ENCODE measurements around the gene PPM1J. TPM values are rescaled to one million over a fixed set of nuclear protein-coding genes. Genes with fewer than 3 reads are reported as not detected.

Gene PPM1J
- total and polyA plus RNA-seq, 2 experiments from 2014 or later: 0.54 to 1.5 TPM

- in situ Hi-C loops (cut with MboI): no loop called here
- Histone ChIP-seq H2AFZ (no peak overlapping the region), H3K9me3 (ENCODE audit: low read depth) (no peaks in the 10 kb centered on the region), H3K27me3 (replicated peaks; ENCODE audit: insufficient read depth) (no peaks in the 10 kb centered on the region), H3K36me3 (ENCODE audit: low read depth) (peaks cover 12% of the 10 kb centered on the region; the same call in 1 of the 2 replicates), H3F3A (ENCODE audit: insufficient read depth) (peaks cover 26% of the 10 kb centered on the region), H3K9ac (no peak overlapping the region), H3K79me2 (ENCODE audit: insufficient read depth) (peaks cover 35% of the 10 kb centered on the region), H3K27ac (no peak overlapping the region), H4K20me1 (ENCODE audit: insufficient read depth) (no peaks in the 10 kb centered on the region), H3K4me1 (ENCODE audit: insufficient read depth) (peaks cover 13% of the 10 kb centered on the region), H3K4me3 (no peak overlapping the region), H3K4me2 (ENCODE audit: unreplicated experiment) (no peak overlapping the region), H3K9me2 (ENCODE audit: insufficient read depth) (no peaks in the 10 kb centered on the region)
- no peak for TF ChIP-seq EZH2phosphoT487 (IDR thresholded peaks at IDR 0.05; ENCODE audit: insufficient read depth, low read depth)
- no peak for TF ChIP-seq EZH2 (IDR thresholded peaks at IDR 0.05; ENCODE audit: insufficient read depth, poor library complexity, severe bottlenecking)
- DNase-seq: no peak
- 99 to 100% methylated on average over 3 of the region's 3 CpGs for WGBS, 2 experiments (ENCODE audit: low coverage in 1 of 2, low lambda C conversion rate in 2 of 2, missing lambda C conversion rate in 2 of 2)
These were observed 38.6 kb downstream of the PPM1J start for GRCh38 chr1:112676543-112676942.

GRCh38 chr1:112675728-112676381 lies 39.3 kb downstream of the PPM1J start:
- DNase-seq: no peak
- Histone ChIP-seq H3K79me2 (ENCODE audit: insufficient read depth) (peaks cover 31% of the 10 kb centered on the region), H3K27me3 (replicated peaks; ENCODE audit: insufficient read depth) (no peaks in the 10 kb centered on the region), H4K20me1 (ENCODE audit: insufficient read depth) (no peaks in the 10 kb centered on the region), H3K4me1 (ENCODE audit: insufficient read depth) (peaks cover 13% of the 10 kb centered on the region), H3K4me3 (peak overlapping the region; percentile 84), H3K27ac (peak overlapping the region; percentile 74), H2AFZ (peak overlapping the region; percentile 90), H3K4me2 (ENCODE audit: unreplicated experiment) (peak overlapping the region; percentile 98), H3K9me3 (ENCODE audit: low read depth) (no peaks in the 10 kb centered on the region), H3K9ac (peak overlapping the region; percentile 91), H3K36me3 (ENCODE audit: low read depth) (peaks cover 17% of the 10 kb centered on the region), H3K9me2 (ENCODE audit: insufficient read depth) (no peaks in the 10 kb centered on the region), H3F3A (ENCODE audit: insufficient read depth) (peaks cover 30% of the 10 kb centered on the region)
- WGBS, 2 experiments (ENCODE audit: low coverage in 1 of 2, low lambda C conversion rate in 2 of 2, missing lambda C conversion rate in 2 of 2): 40 to 44% methylated on average over 7 of the region's 7 CpGs
- no peak for TF ChIP-seq EZH2phosphoT487 (IDR thresholded peaks at IDR 0.05; ENCODE audit: insufficient read depth, low read depth)
- no peak for TF ChIP-seq EZH2 (IDR thresholded peaks at IDR 0.05; ENCODE audit: insufficient read depth, poor library complexity, severe bottlenecking)
- in situ Hi-C loops (cut with MboI): no loop called here

GRCh38 chr1:112674986-112675727 lies 40.0 kb downstream of the PPM1J start:
- H3K4me2 ChIP-seq (ENCODE audit: unreplicated experiment): peak overlapping the region; percentile 98
- peak overlapping the region; percentile 90 for H2AFZ ChIP-seq
- H4K20me1 ChIP-seq (ENCODE audit: insufficient read depth): no peaks in the 10 kb centered on the region
- H3K36me3 ChIP-seq (ENCODE audit: low read depth): peaks cover 23% of the 10 kb centered on the region
- no peaks in the 10 kb centered on the region for H3K27me3 ChIP-seq (replicated peaks; ENCODE audit: insufficient read depth)
- peak overlapping the region; percentile 91 for H3K9ac ChIP-seq
- H3K4me3 ChIP-seq: peak overlapping the region; percentile 84
- peaks cover 13% of the 10 kb centered on the region for H3K4me1 ChIP-seq (ENCODE audit: insufficient read depth)
- H3K9me2 ChIP-seq (ENCODE audit: insufficient read depth): no peaks in the 10 kb centered on the region
- in situ Hi-C loops (cut with MboI): no loop called here
- TF ChIP-seq EZH2phosphoT487 (IDR thresholded peaks at IDR 0.05; ENCODE audit: insufficient read depth, low read depth) (no peak), EZH2 (IDR thresholded peaks at IDR 0.05; ENCODE audit: insufficient read depth, poor library complexity, severe bottlenecking) (no peak)
- H3F3A ChIP-seq (ENCODE audit: insufficient read depth): peaks cover 34% of the 10 kb centered on the region
- DNase-seq: peak; percentile 73
- H3K27ac ChIP-seq: peak overlapping the region; percentile 74
- 2% methylated on average over 44 to 55 of the region's 68 CpGs for WGBS, 2 experiments (ENCODE audit: low coverage in 1 of 2, low lambda C conversion rate in 2 of 2, missing lambda C conversion rate in 2 of 2)
- H3K79me2 ChIP-seq (ENCODE audit: insufficient read depth): peaks cover 28% of the 10 kb centered on the region
- H3K9me3 ChIP-seq (ENCODE audit: low read depth): no peaks in the 10 kb centered on the region

- in situ Hi-C loops (cut with MboI): no loop called here
- peaks cover 29% of the 10 kb centered on the region for H3K36me3 ChIP-seq (ENCODE audit: low read depth)
- H3K9ac ChIP-seq: peak within 1 kb of the TSS; percentile 91
- no peaks in the 10 kb centered on the region for H3K9me2 ChIP-seq (ENCODE audit: insufficient read depth)
- H2AFZ ChIP-seq: peak within 1 kb of the TSS; percentile 90
- no peaks in the 10 kb centered on the region for H4K20me1 ChIP-seq (ENCODE audit: insufficient read depth)
- H3K9me3 ChIP-seq (ENCODE audit: low read depth): no peaks in the 10 kb centered on the region
- H3K27me3 ChIP-seq (replicated peaks; ENCODE audit: insufficient read depth): no peaks in the 10 kb centered on the region
- TF ChIP-seq EZH2phosphoT487 (IDR thresholded peaks at IDR 0.05; ENCODE audit: insufficient read depth, low read depth): no peak
- TF ChIP-seq EZH2 (IDR thresholded peaks at IDR 0.05; ENCODE audit: insufficient read depth, poor library complexity, severe bottlenecking): no peak
- peak within 1 kb of the TSS; percentile 84 for H3K4me3 ChIP-seq
- H3K79me2 ChIP-seq (ENCODE audit: insufficient read depth): peaks cover 32% of the 10 kb centered on the region
- H3K27ac ChIP-seq: peak within 1 kb of the TSS; percentile 74
- peak; percentile 84 for DNase-seq
- peak within 1 kb of the TSS; percentile 98 for H3K4me2 ChIP-seq (ENCODE audit: unreplicated experiment)
- peaks cover 34% of the 10 kb centered on the region for H3F3A ChIP-seq (ENCODE audit: insufficient read depth)
- 2 to 4% methylated on average over 23 to 30 of the region's 30 CpGs for WGBS, 2 experiments (ENCODE audit: low coverage in 1 of 2, low lambda C conversion rate in 2 of 2, missing lambda C conversion rate in 2 of 2)
- H3K4me1 ChIP-seq (ENCODE audit: insufficient read depth): peaks cover 13% of the 10 kb centered on the region
These were observed 40.6 kb downstream of the PPM1J start, which contains the start of gene MOV10 for GRCh38 chr1:112674440-112674985. Gene MOV10 (plus strand): TSS chr1:112674659. CDS start chr1:112674913, 254 bp downstream.
